Astrocyte of the spinal cord (primary cell): Measurements from ENCODE around the gene STK36.
A peak's percentile ranks its signal among the peaks of the same experiment; 100 is the strongest.

Experiments used
- DNase-seq: peaks from one replicate; pipeline ENCODE4 v3.0.0; 2011; ENCODE audit warnings: low read depth, low spot score
- H3K4me3 ChIP-seq: 2 replicates; pipeline ENCODE4 v1.5.1; 2011; ENCODE audit warnings: low read depth, mild to moderate bottlenecking, low read length, moderate library complexity
- in situ Hi-C: cut with HindIII; loops from 2 replicates; pipeline ENCODE4 v1.10.0; 2017; ENCODE audit warnings: low sequenced_read_pairs
- TF ChIP-seq, protein P1 (sequence below): IDR thresholded peaks from 2 replicates; pipeline ENCODE4 v1.5.1; 2012; ENCODE audit warnings: low read depth, mild to moderate bottlenecking, low read length, inconsistent platforms

The STK36 gene

DNA sequence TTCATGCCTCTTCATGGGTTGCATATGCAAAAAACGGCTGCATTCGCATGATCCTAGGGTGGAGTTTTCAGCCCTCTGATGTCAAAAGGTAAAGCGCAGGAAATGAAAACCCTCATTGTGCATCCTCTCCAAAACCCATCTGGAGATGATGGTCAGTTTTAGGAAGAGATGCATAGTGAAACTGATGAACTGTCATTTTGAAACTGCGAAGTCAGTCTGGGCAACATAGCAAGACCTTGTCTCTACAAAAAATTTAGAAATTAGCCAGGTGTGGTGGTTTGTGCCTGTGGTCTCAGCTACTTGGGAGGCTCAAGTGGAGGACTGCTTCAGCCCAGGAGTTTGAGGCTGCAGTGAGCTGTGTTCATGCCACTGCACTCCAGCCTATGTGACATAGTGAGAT, 36.2 kb downstream of the STK36 start:
- no peak overlapping the region for H3K4me3 ChIP-seq
- TF ChIP-seq, protein P1, sequence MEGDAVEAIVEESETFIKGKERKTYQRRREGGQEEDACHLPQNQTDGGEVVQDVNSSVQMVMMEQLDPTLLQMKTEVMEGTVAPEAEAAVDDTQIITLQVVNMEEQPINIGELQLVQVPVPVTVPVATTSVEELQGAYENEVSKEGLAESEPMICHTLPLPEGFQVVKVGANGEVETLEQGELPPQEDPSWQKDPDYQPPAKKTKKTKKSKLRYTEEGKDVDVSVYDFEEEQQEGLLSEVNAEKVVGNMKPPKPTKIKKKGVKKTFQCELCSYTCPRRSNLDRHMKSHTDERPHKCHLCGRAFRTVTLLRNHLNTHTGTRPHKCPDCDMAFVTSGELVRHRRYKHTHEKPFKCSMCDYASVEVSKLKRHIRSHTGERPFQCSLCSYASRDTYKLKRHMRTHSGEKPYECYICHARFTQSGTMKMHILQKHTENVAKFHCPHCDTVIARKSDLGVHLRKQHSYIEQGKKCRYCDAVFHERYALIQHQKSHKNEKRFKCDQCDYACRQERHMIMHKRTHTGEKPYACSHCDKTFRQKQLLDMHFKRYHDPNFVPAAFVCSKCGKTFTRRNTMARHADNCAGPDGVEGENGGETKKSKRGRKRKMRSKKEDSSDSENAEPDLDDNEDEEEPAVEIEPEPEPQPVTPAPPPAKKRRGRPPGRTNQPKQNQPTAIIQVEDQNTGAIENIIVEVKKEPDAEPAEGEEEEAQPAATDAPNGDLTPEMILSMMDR, result no peak
- DNase-seq, result no peak
- in situ Hi-C loops, result no loop called here

GRCh38 chr2:218709908-218710307, 38.0 kb downstream of the STK36 start:
- H3K4me3 ChIP-seq, result no peak overlapping the region
- no peak for DNase-seq
- in situ Hi-C loops, result no loop called here
- TF ChIP-seq, protein P1, result no peak

DNA sequence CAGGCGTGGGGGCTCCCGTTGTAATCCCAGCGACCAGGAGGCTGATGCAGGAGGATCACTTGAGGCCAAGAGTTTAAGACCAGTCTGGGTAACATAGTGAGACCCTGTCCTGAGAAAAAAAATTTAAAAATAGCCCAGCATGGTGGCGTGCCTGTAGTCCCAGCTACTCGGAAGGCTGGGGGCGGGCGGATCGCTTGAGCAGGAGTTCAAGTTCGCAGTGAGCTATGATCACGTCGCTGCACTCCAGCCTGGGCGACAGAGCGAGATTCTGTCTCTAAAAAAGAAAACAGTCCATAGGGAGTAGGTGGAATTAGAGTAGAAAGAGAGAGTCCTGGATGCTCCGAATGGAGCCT, 38.4 kb downstream of the STK36 start:
- DNase-seq, result no peak
- in situ Hi-C loops, result no loop called here
- H3K4me3 ChIP-seq, result peak overlapping the region; percentile 38
- TF ChIP-seq, protein P1, result no peak

- peak within 1 kb of the TSS; percentile 95 for H3K4me3 ChIP-seq
- TF ChIP-seq, protein P1, result peak; percentile 76
- in situ Hi-C loops, result no loop called here
- peak; percentile 96 for DNase-seq
Measured at GRCh38 chr2:218710687-218711549, 39.0 kb downstream of the STK36 start, which contains the start of gene TTLL4. Gene TTLL4, plus strand, starts transcription at chr2:218710835. Its CDS starts 26,842 bp downstream, at chr2:218737677.

- peak; percentile 32 for DNase-seq
- TF ChIP-seq, protein P1, result no peak
- peak overlapping the region; percentile 95 for H3K4me3 ChIP-seq
- in situ Hi-C loops, result no loop called here
Measured at GRCh38 chr2:218711550-218711929, 39.7 kb downstream of the STK36 start.

DNA sequence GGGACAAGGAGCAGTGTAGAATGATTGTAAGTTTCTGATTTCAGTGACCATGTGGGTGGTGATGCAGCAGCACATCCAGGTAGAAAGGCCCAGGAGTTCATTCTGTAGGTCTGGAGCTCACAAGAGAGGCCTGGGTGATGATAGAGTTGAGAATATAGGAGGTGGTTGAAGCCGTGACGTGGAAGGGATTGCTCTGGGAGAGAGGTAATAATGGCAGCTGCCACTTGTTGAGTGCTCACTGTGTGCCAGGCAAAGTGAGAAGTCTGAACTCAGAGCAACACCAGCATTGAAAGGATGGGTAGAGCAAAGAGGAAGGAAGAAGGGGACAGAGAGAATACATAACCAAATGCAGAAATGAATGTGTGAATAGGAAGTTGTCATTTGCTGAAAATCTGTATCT, 42.0 kb downstream of the STK36 start:
- TF ChIP-seq, protein P1, result no peak
- no peak overlapping the region for H3K4me3 ChIP-seq
- in situ Hi-C loops, result no loop called here
- no peak for DNase-seq
